Natural killer cell treated with Interleukin-12 subunit alpha and Interleukin-12 subunit beta and Interleukin-15 and Interleukin-18, amount 100 ng/mL, for 72 hours (primary cell): Measurements from ENCODE around the gene P4HA1. TPM values are rescaled to one million over a fixed set of nuclear protein-coding genes. Genes with fewer than 3 reads are reported as not detected.
"Not testable (repeated sequence)": the region's sequence is repeated elsewhere in the genome, so short reads cannot be mapped to it uniquely, and the experiment has no call there.

Experiments used
- ATAC-seq, 2 donors: fragments of 150-1000 bp; cut with Tn5 transposase in 1 of 2; sonication (Bioruptor Pico), chemical (Tn5 transposase) in 1 of 2; 2 replicates each; pipeline ENCODE4 v1.10.0; 2021
- DNase-seq: peaks from one replicate; pipeline ENCODE4 v3.0.0; 2022; ENCODE audit warnings: low spot score
- H3K27ac Mint-ChIP-seq, 2 donors: 1 replicate in 1 of 2; 2 replicates in 1 of 2; pipeline ENCODE4 v1.8.0; 2022; ENCODE audit warnings: mixed read lengths in 2 of 2, mild to moderate bottlenecking in 1 of 2, moderate library complexity in 1 of 2
- H3K27me3 Mint-ChIP-seq, 2 donors: 1 replicate in 1 of 2; 2 replicates in 1 of 2; pipeline ENCODE4 v1.8.0; 2022; ENCODE audit warnings: mixed read lengths in 2 of 2
- H3K36me3 Mint-ChIP-seq: one replicate; pipeline ENCODE4 v1.8.0; 2022; ENCODE audit warnings: mixed read lengths
- H3K4me1 Mint-ChIP-seq, 2 donors: 1 replicate in 1 of 2; 2 replicates in 1 of 2; pipeline ENCODE4 v1.8.0; 2022; ENCODE audit warnings: low read depth in 2 of 2, mixed read lengths in 2 of 2, mild to moderate bottlenecking in 1 of 2
- H3K4me3 Mint-ChIP-seq: one replicate; pipeline ENCODE4 v1.8.0; 2022; ENCODE audit warnings: mixed read lengths
- H3K9me3 Mint-ChIP-seq: 2 replicates; pipeline ENCODE4 v1.8.0; 2022; ENCODE audit warnings: mixed read lengths
- total RNA-seq, 2 donors: library from RNA; stranded (reverse); gene quantifications; one replicate each; pipeline ENCODE4 v1.2.3, GENCODE V29; 2022

The P4HA1 gene
- total RNA-seq, 2 donors from 2014 or later, result 30.8 to 61.1 TPM

DNA sequence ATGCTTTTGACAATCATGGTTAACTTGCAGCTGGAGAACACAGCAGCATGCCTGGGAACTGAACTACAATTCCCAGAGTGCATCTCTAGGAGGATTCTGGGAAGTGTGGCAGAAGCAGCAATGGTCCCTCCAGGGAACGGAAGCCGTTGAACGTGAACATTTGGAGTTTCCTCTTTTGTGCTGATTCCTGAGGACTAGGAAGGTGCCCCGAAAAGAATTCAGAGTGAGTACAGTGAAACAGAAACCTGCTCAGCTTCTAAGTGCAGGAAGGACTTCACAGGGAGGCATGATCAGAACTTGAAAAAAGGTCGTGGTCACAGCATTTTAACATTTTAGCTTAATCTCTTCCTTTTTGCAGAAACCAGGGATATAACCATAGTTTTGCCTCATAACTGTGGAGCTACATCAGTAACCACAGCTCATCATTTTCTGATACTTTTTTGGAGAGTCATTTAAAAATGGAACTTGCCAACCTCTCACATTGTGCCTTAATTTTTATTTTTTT, 13.7 kb upstream of the P4HA1 start, which contains the start of gene NUDT13:
Gene NUDT13, plus strand, starts transcription at position 111 of the 505 bp plus-strand sequence. CDS start 3,911 bp downstream, outside the sequence.
- H3K27me3 Mint-ChIP-seq, result no peaks in the 10 kb centered on the region
- no peaks in the 10 kb centered on the region for H3K9me3 Mint-ChIP-seq
- peak within 1 kb of the TSS; percentile 53 to 92 for H3K27ac Mint-ChIP-seq
- ATAC-seq, result peak; percentile 65 to 83
- peaks cover 6% of the 10 kb centered on the region in 2 donors for H3K4me1 Mint-ChIP-seq
- no peak for DNase-seq
- H3K36me3 Mint-ChIP-seq, result peaks cover 10% of the 10 kb centered on the region
- peak within 1 kb of the TSS; percentile 74 for H3K4me3 Mint-ChIP-seq

DNA sequence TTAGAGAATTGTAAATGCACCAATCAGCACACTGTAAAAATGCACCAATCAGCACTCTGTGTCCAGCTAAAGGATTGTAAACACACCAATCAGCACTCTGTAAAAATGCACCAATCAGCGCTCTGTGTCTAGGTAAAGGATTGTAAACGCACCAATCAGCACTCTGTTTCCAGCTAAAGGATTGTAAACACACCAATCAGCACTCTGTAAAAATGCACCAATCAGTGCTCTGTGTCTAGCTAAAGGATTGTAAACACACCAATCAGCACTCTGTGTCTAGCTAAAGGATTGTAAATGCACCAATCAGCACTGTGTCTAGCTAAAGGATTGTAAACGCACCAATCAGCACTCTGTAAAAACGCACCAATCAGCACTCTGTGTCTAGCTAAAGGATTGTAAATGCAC, 12.6 kb upstream of the P4HA1 start:
- ATAC-seq, H3K4me1 Mint-ChIP-seq, H3K9me3 Mint-ChIP-seq, H3K4me3 Mint-ChIP-seq, H3K27me3 Mint-ChIP-seq, H3K27ac Mint-ChIP-seq, DNase-seq: not testable (repeated sequence)
- peaks cover 10% of the 10 kb centered on the region for H3K36me3 Mint-ChIP-seq

DNA sequence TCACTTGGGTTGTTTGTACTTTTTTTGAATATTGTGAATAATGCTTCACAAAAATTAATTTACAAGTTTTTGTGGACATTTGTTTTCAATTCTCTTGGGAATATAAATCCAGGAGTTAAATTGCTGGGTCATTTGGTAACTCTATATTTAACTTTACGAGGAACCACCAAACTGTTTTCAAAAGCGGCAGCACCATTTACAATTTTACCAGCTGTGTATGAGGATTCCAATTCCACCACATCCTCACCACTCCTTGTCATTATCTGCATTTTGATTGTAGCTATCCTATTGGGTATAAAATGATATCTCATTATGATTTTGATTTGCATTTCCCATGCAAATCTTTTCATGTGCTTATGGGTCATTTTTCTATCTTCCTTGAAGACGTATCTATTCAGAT, 9.6 kb upstream of the P4HA1 start:
- no peak for ATAC-seq
- Mint-ChIP-seq H3K9me3 (no peaks in the 10 kb centered on the region), H3K27ac (no peak overlapping the region), H3K27me3 (no peaks in the 10 kb centered on the region), H3K4me3 (no peak overlapping the region), H3K36me3 (peaks cover 10% of the 10 kb centered on the region), H3K4me1 (peaks cover 5 to 6% of the 10 kb centered on the region in 2 donors)
- DNase-seq, result no peak

DNA sequence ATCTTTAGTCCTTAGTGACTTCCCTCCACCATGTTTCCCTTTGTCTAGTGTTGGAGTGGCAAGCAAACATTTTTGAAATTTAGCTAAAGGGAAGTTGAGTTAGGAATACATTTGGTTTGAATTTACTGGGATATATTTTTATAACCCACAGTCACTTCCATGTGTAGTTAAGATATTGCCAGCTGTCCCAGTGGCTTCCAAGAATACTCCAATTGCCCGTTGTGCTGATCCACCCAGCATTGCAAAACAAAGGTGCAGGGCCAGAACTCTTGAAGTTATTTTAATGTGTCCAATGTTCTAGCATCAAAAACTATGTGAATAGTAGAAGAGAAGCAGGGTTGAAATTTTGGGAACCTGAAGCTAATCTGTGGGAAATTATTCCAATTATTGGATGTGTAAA, 2.5 kb upstream of the P4HA1 start:
- ATAC-seq, result no peak
- H3K4me1 Mint-ChIP-seq, result peaks cover 10 to 26% of the 10 kb centered on the region in 2 donors
- no peak overlapping the region for H3K4me3 Mint-ChIP-seq

DNA sequence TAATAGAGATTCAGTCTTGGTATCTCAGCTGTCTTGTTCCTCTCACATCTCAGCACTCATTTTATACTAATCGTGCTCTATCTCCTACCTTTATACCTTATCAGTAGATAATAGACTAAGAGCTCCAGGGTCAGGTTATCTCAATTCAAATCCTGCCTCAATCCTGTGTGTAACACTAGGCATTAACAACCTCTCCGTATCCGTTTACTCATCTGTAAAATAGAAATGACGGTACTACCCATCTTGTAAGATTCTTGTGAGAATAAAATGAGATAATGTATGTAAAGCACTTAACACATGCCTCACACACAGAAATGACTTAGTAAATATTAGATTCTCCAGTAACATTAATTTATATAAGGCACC, 622 bp upstream of the P4HA1 start:
- ATAC-seq, result no peak
- Mint-ChIP-seq H3K27ac (peak overlapping the region; percentile 84 to 97), H3K4me3 (peak overlapping the region; percentile 94)

More for the DNA sequence above, 2.5 kb upstream of the P4HA1 start:
- H3K36me3 Mint-ChIP-seq, result no peaks in the 10 kb centered on the region
- no peaks in the 10 kb centered on the region for H3K27me3 Mint-ChIP-seq
- no peak overlapping the region for H3K27ac Mint-ChIP-seq
- no peak for DNase-seq
- no peaks in the 10 kb centered on the region for H3K9me3 Mint-ChIP-seq

DNA sequence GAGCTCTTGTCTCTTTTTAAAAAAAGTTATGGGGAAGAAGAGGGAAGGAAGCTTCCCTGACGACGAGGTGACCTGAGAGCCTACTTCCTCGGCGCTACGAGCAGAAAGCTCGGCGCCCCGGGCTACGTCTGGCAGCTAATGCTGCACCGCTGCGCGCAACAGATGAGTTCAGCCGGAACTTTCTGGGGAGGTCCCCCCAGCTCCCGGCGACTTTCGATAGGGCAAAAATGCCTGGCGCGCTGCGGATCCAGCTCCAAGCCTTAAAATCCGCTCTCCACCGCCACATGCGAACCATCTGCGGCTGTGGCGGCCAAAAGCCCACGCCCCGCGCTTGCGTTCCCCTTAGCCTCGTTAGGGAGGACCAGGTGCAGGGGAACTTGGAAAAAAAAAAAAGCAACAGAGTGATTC, 621 bp downstream of the P4HA1 start:
- H3K36me3 Mint-ChIP-seq, result no peaks in the 10 kb centered on the region
- peak overlapping the region; percentile 84 to 97 for H3K27ac Mint-ChIP-seq
- H3K9me3 Mint-ChIP-seq, result no peaks in the 10 kb centered on the region
- ATAC-seq (peak; percentile 63 to 64), DNase-seq (peak; percentile 87)
- H3K4me3 Mint-ChIP-seq, result peak overlapping the region; percentile 94
- H3K27me3 Mint-ChIP-seq, result no peaks in the 10 kb centered on the region
- peaks cover 15 to 30% of the 10 kb centered on the region in 2 donors for H3K4me1 Mint-ChIP-seq

More for the DNA sequence above, 622 bp upstream of the P4HA1 start:
- no peak for DNase-seq
- Mint-ChIP-seq H3K9me3 (no peaks in the 10 kb centered on the region), H3K4me1 (peaks cover 10 to 30% of the 10 kb centered on the region in 2 donors), H3K27me3 (no peaks in the 10 kb centered on the region), H3K36me3 (no peaks in the 10 kb centered on the region)

DNA sequence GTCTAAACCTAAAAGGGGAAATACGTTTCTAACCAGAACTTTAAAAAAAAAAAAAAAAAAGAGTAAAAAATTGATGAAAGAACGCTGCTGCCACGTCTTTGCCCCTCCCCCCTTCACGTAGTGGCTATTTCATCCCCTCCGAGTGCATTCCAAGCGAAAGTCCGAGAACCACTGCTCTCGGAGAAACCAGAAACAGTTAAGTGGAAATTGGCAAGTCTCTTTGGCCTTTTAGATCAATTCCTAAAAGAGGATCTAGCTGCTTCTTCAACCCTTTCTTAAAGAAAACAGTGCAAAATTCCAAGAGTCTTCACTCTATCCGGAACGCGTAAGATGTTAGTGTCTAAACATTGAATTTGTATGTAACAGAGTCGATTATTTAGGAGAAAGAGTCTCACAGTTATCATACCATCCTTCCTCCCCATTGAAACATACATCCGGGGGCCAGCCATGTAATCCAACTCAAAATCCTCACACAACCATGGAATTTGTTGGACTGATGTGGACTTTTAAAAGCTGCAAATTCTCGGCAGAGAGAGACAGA, 1.1 kb downstream of the P4HA1 start:
- Mint-ChIP-seq H3K36me3 (no peaks in the 10 kb centered on the region), H3K9me3 (no peaks in the 10 kb centered on the region), H3K4me3 (peak overlapping the region; percentile 94), H3K4me1 (peaks cover 15 to 30% of the 10 kb centered on the region in 2 donors), H3K27me3 (no peaks in the 10 kb centered on the region), H3K27ac (peak overlapping the region; percentile 84 to 97)
- peak; percentile 66 for DNase-seq
- no peak for ATAC-seq

DNA sequence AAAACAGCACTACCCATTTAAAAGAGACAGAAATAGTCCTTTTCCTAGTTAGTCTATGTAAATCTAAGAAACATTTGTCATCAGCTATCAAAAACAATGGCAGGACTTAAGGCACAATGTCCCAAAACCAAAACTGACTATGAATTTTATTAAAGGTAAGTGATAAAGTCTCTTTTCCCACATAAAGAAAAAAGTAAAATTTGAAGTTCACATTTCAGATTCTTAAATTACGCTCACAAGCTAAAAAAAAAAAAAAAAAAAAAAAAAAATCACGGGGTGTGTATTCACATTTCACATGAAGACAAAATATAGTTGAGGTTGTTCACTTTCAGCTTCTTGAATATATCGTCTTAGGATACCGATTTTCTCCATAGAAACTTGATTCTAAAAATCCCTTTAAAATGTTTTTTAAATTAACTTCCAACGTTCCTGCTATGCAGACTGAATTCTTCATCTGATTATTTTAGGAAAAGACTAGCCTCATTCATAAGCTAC, 1.6 kb downstream of the P4HA1 start:
- ATAC-seq (no peak), DNase-seq (no peak)
- Mint-ChIP-seq H3K27me3 (no peaks in the 10 kb centered on the region), H3K36me3 (no peaks in the 10 kb centered on the region), H3K9me3 (no peaks in the 10 kb centered on the region), H3K4me1 (peaks cover 15 to 30% of the 10 kb centered on the region in 2 donors), H3K4me3 (peak overlapping the region; percentile 94), H3K27ac (peak overlapping the region; percentile 84 to 97)

DNA sequence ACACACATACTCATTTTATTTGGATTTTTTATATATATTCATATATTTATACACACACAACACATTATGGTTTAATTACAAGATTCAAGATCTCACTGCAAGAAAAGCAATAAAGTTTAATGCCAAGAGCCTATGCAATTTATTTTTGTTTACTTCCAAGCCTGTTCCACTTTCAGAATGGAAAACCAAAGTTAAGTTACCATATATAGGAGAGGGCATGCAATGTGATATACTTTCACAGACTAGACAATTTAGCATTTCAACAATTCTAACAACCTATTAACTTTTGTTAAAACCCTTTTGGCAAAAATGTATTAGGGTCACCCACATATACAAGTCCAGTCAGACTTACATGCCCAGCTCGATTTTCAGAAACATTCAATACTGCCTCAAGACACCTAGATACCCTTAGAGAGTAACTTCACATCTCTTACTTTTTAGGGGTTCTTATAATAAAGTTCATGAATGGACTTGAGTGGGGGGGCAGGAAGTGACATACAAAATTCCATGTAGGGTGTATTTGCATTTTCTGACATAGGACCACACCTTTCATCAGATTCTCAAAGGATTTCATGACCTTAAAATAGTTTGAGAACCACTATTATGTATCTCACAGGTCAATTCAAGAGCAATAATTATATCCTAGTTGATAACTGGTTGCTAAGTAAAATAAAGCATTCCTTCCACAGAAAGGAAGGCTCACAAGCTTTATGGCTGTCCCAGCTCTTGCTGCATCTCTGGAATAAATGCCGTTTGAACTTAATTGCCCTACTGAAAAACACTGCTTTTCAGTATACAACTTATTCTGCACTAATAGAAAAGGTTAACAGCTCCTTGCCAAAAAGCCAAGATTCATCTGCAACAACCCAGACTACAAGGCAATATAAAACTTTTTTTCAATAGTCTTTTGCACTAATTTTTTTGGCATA, 2.5 kb downstream of the P4HA1 start:
- H3K36me3 Mint-ChIP-seq, result no peaks in the 10 kb centered on the region
- DNase-seq (no peak), ATAC-seq (no peak)
- H3K4me3 Mint-ChIP-seq, result peak overlapping the region; percentile 94
- H3K4me1 Mint-ChIP-seq, result peaks cover 15 to 30% of the 10 kb centered on the region in 2 donors
- peak overlapping the region in 1 of 2 donors; percentile 84 for H3K27ac Mint-ChIP-seq
- no peaks in the 10 kb centered on the region for H3K27me3 Mint-ChIP-seq
- H3K9me3 Mint-ChIP-seq, result no peaks in the 10 kb centered on the region

DNA sequence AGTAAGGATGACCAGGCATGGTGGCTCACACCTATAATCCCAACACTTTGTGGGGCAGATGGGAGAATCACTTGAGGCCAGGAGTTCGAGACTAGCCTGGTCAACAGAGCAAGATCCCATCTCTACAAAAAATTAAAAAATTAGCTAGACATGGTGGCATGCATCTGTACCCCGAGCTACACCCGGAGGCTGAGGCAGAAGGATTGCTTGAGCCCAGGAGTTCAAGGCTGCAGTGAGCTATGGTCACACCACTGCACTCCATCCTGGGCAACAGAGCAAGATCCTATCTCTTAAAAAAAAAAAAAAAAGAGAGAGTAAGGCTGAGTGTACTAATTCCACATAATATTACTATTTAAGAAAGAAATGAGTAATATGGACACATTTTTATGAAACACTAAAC, 3.8 kb downstream of the P4HA1 start:
- DNase-seq (no peak), ATAC-seq (no peak)
- no peak overlapping the region for H3K4me3 Mint-ChIP-seq
- no peaks in the 10 kb centered on the region for H3K9me3 Mint-ChIP-seq
- no peak overlapping the region for H3K27ac Mint-ChIP-seq
- peaks cover 20 to 36% of the 10 kb centered on the region in 2 donors for H3K4me1 Mint-ChIP-seq
- H3K27me3 Mint-ChIP-seq, result no peaks in the 10 kb centered on the region
- H3K36me3 Mint-ChIP-seq, result no peaks in the 10 kb centered on the region

DNA sequence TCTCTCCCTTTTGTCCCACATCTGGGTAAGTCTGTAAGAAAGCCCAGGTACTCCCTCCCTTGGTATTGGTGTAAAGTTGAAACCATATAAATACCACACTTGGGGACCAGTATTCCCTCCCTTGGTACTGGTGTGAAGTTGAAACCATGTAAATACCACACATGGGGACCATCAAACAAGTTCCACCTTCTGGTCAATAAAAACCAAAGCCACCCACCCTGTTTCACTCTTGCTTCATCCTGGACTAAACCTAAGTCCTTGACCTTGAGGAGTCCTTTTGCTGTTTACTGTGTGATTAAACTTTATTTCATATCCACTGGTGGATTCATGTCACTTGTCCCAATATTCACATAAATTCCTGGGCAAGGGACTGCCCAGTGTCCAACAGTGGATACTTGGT, 8.4 kb downstream of the P4HA1 start:
- DNase-seq, result no peak
- H3K4me3 Mint-ChIP-seq, result no peak overlapping the region
- H3K27ac Mint-ChIP-seq, result no peak overlapping the region
- no peaks in the 10 kb centered on the region for H3K9me3 Mint-ChIP-seq
- no peaks in the 10 kb centered on the region for H3K27me3 Mint-ChIP-seq
- H3K4me1 Mint-ChIP-seq, result peaks cover 8 to 12% of the 10 kb centered on the region in 2 donors
- peak; percentile 38 to 48 for ATAC-seq
- no peaks in the 10 kb centered on the region for H3K36me3 Mint-ChIP-seq

DNA sequence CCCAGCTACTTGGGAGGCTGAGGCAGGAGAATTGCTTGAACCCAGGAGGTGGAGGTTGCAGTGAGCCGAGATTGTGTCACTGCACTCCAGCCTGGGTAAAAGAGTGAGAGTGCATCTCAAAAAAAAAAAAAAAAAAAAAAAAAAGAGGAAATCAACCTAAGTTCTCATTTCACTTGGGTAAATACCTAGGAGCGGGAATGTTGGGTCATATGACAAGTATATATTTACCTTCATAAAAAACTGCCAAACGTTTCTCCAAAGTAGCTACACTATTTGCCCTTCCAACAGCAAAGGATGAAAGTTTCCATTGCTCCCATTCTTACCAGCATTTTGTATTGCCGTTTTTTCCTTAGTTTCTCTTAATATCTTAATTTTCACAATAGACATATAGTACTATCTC, 9.8 kb downstream of the P4HA1 start:
- Mint-ChIP-seq H3K9me3 (no peaks in the 10 kb centered on the region), H3K4me3 (no peak overlapping the region), H3K27me3 (no peaks in the 10 kb centered on the region), H3K27ac (no peak overlapping the region), H3K36me3 (no peaks in the 10 kb centered on the region), H3K4me1 (peaks cover 11 to 12% of the 10 kb centered on the region in 2 donors)
- no peak for ATAC-seq
- DNase-seq, result no peak

DNA sequence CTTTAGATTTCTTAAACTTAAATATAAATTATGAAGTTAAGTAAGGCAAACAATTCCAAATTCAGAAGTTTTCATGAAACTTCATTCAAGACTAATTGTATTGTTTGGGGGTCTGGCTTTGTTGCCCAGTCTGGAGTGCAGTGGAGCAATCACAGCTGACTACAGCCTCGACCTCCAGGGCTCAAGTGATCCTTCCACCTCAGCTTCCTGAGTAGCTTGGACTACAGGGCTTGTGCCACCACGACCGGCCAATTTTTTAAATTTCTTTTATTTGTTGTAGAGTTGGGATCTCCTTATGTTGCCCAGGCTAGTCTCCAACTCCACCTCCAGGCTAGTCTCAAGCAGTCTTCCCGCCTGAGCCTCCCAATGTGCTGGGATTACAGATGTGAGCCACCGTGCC, 12.5 kb downstream of the P4HA1 start:
- H3K27ac Mint-ChIP-seq, result no peak overlapping the region
- no peaks in the 10 kb centered on the region for H3K36me3 Mint-ChIP-seq
- ATAC-seq, result no peak
- no peaks in the 10 kb centered on the region for H3K27me3 Mint-ChIP-seq
- no peak for DNase-seq
- peaks cover 15 to 20% of the 10 kb centered on the region in 2 donors for H3K4me1 Mint-ChIP-seq
- H3K9me3 Mint-ChIP-seq, result no peaks in the 10 kb centered on the region
- H3K4me3 Mint-ChIP-seq, result no peak overlapping the region

DNA sequence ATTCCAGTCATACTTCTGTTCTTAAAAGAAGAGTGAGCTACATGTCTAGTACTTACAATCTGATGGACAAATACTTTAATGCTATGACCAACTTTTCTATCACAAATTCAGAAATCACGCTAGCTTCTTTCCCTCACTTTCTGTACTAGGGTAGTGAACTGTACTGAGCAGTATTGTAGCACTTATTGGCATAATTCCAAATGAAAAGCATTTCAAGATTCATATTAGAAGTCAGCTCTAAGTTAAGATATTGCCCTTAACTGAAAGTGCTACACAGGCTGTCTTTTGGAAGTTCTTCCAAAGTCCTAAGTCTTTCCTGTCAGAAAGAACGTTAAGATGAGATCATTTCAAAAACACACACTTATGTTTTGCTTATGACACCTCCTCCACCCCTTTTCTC, 13.4 kb downstream of the P4HA1 start:
- H3K27me3 Mint-ChIP-seq, result no peaks in the 10 kb centered on the region
- DNase-seq, result no peak
- no peak overlapping the region for H3K4me3 Mint-ChIP-seq
- H3K27ac Mint-ChIP-seq, result no peak overlapping the region
- H3K36me3 Mint-ChIP-seq, result no peaks in the 10 kb centered on the region
- peaks cover 11 to 14% of the 10 kb centered on the region in 2 donors for H3K4me1 Mint-ChIP-seq
- ATAC-seq, result no peak
- no peaks in the 10 kb centered on the region for H3K9me3 Mint-ChIP-seq
